Hippocampal formation (tissue), 2 donors: ENCODE results near the gene MAP3K19.

Experiments used
- DNase-seq, 2 donors: peaks; one replicate each; lab custom pipeline; 2025; lab: John Stamatoyannopoulos, UW

MAP3K19 gene

GRCh38 chr2:134927195-134927594, 120.1 kb downstream of the MAP3K19 start:
- DNase-seq, result no peak

GRCh38 chr2:134926231-134926931, 120.9 kb downstream of the MAP3K19 start:
- DNase-seq, result no peak

GRCh38 chr2:134924912-134925311, 122.3 kb downstream of the MAP3K19 start:
- no peak for DNase-seq

- DNase-seq, result no peak
These were observed 127.7 kb downstream of the MAP3K19 start for GRCh38 chr2:134919341-134920210.

GRCh38 chr2:134918526-134919340, 128.5 kb downstream of the MAP3K19 start, which contains the start of gene CCNT2:
Gene CCNT2 (plus strand): TSS chr2:134918822. CDS start chr2:134918855, 33 bp downstream.
- DNase-seq, result peak; percentile 98 to 99

GRCh38 chr2:134917888-134918525, 129.2 kb downstream of the MAP3K19 start:
- peak in 1 of 2 donors; percentile 98 for DNase-seq

- DNase-seq, result no peak
These were observed 129.8 kb downstream of the MAP3K19 start for GRCh38 chr2:134917360-134917865.
